GM21423 (cell line): Measurements from ENCODE around the gene SLC6A7.

Source experiments
- ATAC-seq: cut with Tn5 transposase; IDR thresholded peaks from one replicate; pipeline ENCODE4 v1.9.1; 2021; ENCODE audit warnings: mild to moderate bottlenecking, moderate library complexity; ENCODE audit not compliant: unreplicated experiment

Gene SLC6A7

DNA sequence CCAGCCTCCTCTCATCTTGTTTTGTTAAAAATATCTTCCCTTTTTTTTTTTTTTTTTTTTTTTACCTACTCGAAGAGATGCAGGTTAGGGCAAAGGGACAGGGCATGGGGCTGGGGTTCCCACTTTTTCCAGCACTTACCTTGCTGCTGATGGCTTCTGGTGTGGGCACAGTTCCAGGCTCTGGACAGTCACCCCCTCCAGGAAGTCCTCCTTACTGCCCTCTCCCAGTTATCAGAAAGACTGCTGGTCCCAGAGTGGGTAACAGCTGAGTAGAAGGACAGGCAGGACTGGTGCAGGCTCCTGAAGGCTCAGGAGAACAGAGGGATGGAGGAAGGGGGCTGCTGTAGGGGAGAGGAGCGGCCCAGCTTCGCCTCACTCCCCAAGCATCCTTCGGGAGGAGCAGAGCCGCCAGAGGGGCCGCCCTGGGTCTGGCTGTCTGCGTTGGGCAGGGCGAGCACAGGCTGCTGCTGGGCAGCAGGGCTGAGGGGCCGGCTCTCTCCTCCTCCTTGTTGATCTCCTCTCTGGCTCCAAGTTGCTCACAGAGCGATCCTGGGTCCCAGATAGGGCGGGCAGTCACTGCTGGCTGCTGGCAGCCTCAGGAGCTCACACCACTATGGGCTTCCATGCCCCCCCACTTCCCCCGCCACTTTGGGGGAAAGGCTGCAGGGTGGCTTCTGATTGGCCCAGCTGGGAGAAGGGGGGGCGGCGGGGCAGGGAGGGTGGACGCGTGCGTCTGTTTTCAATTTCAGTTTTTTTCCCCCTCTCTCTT is 34.4 kb upstream of the SLC6A7 start, which contains the start of gene PDGFRB:
TSS of gene PDGFRB (minus strand) at position 588 of the 769 bp plus-strand sequence. CDS start 18,798 bp downstream, outside the sequence.
- ATAC-seq, result no peak

DNA sequence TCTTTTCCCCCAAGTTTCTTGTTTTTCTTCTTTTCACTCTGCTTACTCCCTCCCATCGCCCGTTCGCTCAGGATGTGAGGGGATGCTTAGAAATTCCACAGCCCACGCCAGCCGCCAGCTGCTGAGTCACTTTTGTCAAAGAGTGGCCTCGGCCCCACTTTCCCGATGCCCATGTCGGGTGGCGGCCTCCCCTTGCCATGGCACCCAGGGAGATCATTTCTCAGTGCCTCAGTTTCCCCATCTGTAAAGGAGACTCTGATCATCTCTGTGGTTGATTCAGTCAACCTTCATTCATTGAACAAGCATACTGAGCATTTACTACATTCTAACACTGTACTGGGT is 33.9 kb upstream of the SLC6A7 start:
- no peak for ATAC-seq

DNA sequence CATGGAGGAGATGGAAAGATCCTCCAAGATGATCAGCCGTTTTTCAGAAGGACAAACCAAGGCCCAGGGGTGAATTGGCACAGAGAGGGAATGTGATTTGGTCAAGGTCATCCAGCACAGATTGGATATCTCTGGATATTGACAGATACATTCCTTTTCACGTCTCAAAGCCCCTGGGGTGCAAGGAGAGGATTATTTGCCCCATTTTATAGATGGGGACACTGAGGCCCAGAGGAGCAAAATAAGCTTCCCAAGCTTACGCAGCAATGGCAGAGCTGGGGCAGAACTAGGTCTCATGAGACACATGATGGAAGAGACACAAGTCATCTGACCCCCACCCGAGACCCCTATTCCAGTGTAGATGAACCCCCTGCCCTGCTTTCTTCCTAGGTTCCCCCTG is 33.3 kb upstream of the SLC6A7 start:
- no peak for ATAC-seq

DNA sequence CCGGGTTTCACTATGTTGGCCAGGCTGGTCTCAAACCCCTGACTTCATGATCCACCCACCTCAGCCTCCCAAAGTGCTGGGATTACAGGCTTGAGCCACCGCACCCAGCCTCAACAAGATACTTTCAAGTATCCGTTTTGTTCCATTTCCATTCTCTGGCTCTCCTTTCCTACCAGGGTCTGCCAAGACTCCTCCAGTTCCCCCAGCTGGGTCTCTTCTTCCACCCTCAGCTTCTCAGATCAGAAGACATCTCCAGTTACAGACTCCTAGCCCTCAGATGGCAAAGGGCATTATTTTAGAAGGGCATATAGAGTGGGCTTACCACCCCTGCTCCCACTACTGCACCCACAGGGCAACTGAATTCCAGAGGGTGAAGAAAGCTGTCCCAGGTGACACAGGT is 32.7 kb upstream of the SLC6A7 start:
- ATAC-seq, result no peak

DNA sequence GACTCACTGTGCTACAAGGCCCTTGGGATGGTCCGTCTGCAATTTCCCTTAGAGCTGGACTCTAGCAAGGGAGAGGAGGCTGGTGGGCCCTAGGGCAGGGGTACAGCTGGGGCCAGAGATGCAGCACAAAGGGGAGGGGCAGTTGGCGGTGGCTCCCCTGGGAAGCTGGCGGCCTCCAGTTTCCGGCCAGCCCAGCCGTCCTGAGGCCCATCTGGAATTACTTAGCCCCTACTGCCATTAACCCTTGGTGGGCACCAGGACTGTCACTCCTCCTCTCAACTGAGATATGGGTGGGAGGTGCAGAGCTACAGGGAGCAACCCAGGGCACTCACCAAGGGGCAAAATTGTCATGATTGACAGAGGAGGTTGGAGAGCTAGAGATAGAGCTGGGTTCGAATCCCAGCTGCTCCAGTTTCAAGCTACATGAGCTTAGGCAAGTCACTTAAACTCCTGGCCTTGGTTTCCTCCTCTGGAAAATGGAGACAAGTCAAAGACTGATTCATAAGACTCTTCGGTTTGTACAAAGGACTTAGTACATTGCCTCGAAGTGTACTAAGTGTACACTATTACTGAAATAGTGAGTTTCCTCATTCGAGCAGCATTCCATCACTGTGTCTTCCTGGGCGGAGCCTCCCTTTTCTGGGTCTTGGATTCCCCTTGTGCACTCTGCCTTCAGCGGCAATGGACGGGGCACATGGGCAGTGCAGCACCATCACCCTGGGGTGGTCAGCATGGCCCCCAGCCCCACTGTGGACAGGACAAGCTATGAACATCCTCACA is 31.5 kb upstream of the SLC6A7 start:
- no peak for ATAC-seq

DNA sequence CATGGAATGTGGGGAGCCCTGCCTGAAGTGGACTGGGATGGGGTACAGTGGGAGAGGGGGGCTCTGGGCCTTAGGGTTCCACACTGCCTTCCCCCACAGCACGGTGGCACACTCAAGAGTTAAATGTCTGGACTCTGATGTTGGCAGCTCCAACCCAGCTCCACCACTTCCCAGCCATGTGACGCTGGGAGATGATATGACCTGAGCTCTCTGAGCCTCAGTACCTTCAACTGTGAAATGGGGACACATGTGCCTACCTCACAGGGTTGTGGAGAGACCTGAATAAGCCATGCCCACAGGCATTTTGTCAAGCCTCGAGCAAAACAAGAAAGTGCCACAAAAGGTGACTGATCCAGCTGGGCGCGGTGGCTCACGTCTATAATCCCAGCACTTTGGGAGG is 30.8 kb upstream of the SLC6A7 start:
- ATAC-seq, result no peak

DNA sequence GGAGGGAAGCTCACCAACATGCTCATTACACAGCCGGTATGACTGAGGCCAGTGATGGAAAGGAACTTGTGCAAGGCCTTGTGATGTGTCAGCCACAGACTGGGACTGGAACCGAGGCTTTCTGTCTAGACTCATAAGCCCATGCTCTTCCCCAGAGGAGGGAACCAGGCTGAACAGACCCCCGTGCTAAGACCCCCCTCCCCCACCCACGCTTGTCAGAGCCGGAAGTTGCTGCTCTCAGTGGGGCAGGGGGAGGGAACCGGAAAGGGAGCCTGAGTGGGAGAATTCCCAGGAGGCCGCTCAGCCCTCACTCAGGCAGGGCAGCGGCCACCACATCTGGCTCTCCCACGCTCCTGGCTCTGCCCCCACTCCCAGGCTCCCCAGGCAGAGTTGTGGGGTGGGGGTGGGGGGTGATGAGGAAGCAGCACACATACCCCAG is 30.1 kb upstream of the SLC6A7 start:
- ATAC-seq, result no peak

DNA sequence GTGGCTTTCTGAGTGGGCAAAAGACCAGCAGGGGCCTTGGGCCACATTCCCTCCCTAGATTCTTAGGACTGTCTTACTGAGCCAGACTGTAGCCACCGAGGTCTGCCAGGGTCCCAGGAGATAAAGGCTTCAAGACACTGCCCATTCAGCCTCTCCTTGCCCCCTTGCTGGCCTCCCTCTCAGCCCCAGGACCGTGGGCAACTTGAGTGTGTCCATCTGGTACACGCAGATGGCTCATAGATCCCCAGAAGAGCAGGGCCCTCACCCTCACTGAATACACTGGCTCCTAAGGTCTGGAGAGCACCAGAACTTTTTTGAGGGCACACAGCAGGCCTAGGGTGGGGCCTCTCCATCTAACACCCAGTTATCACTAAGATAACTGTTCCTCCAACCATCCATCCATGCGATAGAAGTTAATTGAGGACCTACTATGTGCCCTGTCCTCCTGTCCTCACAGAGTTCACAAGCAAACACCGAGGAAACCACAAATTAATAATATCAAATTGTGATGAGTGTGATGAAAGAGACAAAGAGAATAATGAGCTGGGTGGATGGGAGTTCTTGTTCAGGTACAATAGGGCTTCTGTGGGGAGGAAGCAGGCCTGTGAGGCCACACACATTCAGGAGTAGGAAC is 29.3 kb upstream of the SLC6A7 start:
- ATAC-seq, result no peak

DNA sequence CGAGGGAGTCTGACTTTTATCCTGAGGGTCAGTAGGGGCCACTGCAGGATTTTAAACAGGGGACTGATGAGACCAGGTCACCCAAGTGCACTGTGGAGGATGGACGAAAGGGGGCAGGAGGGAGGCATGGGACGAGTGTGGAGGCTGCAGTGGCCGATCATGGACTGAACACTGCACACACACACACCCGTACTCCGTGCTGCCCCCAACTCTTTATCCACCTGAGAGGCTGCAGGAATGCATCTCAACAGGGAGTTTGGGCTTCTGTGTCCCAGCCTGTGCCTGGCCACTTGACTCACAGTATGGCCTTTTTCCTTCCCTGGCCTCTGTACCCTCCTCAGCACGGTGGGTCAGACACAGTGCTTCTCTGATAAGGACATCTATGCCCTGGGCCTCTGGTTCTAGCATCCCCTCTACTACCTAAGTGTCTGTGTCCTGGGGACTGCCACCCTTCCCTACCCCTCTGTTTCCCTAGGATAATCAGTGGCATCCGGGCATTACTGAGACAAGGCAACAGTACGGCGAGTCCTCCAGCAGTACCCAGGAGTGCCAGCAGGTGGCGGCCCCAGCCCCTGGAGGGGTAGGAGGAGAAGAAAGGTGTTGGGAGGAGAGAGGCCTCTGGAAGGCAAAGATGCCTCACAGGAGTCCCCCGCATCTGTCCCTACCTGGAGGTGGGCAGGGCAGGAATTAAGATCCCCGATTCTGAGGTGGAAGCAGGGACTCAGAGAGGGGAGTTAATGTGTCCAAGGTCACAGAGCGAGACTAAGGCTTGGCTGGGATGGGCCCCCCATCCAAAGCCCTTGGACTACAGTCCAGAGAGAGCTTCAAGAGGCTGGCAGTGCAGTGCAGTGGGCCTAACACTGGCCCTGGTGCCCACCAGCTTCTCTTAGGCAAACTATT is 28.4 kb upstream of the SLC6A7 start:
- ATAC-seq, result peak; percentile 75

DNA sequence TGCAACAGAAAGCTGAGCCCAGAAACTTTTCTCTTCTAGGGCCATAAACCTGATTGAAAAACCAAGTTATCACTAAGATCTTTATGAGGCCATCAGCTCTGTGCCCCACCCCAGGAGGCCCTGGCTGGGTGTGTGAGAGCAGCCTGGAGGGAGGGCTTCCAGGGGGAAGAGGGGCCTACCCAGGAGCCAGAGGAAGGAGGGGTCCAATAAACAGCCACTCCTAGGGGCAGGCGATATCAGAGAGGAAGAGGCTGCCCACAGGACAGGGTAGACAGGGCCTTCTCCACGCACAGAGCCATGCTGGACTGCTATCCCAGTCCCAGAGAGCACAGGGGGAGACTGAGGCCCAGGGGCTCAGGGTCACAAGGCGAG is 27.7 kb upstream of the SLC6A7 start:
- ATAC-seq, result no peak

DNA sequence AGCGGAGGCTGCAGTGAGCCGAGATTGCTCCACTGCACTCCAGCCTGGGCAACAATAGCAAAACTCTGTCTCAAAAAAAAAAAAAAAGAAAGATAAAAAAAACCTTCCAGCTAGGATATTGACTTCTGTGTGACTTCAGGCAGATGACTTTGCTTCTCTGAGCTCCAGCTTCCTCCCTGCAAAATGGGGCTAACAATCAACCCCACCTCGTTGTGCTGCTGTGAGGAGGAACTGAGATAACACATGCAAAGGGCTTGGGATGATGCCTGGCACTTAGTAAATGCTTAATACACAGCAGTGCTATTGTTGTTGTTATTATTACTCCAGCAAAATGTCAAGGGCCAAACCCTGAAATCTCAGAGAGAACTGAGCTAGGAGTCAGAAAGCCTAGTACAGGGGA is 26.8 kb upstream of the SLC6A7 start:
- ATAC-seq, result no peak

DNA sequence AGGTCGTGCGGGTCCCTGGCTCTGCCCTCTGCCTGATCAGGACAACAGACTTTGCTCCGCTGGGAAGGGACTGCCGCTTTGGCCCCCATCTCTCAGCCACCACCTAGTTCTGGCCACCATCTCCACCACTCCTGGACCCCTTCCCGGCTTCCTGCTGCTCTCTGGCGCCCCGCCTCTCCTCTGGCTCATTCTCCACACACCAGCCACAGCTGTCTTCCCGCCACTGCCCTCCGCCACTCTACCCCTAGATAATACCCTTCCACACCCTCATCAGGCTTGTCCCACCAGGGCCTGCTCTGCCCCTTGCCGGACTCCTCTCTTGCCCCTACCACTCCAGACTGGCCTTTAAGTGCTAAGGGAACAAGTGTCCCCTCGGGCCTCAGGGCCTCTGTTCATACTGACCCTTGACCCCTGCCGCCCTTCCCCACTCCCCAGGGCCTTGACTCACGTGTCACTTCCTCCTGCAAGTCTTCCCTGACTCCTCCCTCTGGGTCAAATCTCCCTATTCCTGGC is 26.3 kb upstream of the SLC6A7 start:
- no peak for ATAC-seq

DNA sequence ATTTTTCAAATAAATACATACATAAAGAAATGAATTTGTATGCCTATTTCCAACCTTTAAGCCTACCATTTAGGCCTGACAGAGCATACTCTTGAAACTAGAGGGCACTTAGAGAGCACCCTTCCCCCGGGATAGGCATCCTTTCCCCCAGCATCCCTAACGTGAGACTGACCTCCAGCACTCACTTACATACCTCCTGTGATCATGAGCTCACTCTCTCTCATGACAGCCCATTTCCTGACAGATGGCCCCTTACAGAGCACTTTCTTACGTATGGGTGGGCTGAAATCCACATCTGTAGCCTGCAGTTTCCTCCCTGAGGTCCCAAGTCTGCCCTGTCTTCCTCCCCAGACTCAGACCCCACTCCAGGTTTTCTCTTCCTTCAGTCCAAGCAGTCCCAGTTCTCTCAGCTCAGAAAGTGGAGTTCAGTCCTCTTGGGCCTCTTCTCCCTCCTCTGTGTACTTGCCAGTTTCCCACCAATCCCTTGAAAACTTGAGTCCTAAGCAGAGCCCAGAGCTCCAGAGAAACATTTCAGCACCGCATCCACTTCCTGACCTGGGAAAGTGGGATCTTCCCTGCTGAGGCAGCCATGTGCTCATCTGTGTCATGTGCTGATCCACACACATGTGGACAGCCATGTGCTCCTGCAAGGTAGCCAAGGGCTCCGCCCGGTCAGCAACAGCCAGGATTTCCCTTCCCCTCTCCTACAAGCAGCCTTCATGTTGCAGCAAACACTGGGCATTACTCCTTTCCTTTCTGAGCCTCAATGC is 25.5 kb upstream of the SLC6A7 start:
- no peak for ATAC-seq

DNA sequence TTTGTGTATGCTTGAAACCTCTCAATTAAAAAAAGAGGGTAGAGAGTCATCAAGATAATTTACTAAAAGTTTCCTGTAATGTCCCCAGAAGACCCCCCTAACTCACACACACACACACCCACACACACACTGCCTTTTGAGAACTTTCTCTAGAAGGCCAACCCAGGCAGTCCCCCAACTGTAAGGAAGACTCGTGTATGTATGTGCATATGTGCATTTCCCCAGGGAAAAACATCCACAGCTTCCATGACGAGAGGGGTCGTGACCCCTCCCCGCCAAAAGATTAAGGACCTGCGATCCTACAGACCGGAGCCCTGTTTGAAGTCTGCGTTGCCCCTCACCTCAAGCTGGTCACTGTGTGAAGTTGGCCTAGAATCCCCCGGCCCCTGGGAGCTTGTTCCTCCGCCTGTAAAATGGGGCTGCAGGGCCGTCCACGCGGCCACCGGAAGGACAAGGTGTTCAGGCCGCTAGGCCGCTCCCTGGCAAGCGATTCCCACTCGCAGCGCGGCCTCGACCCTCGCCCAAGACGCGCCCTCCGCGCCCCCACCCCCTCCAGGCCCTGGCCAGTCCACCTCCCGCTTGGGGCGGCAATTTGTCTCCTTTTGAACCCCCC is 23.7 kb upstream of the SLC6A7 start:
- no peak for ATAC-seq

DNA sequence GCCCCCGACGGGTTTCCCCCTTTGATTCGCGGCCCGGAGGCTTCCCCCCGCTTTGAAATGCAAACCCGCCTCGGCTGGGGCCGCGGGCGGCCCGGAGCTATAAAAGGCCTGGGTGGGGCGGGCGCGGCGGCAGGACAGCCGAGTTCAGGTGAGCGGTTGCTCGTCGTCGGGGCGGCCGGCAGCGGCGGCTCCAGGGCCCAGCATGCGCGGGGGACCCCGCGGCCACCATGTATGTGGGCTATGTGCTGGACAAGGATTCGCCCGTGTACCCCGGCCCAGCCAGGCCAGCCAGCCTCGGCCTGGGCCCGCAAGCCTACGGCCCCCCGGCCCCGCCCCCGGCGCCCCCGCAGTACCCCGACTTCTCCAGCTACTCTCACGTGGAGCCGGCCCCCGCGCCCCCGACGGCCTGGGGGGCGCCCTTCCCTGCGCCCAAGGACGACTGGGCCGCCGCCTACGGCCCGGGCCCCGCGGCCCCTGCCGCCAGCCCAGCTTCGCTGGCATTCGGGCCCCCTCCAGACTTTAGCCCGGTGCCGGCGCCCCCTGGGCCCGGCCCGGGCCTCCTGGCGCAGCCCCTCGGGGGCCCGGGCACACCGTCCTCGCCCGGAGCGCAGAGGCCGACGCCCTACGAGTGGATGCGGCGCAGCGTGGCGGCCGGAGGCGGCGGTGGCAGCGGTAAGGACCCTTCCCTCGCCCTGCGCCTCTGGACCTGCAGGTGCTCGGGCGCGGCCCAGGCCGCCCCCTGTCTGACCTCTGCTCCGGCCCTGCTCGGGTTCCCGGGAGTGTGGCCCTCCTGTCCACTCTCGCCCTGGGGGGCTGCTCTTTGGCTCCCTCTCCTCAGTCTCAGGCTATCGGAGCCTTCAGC is 23.0 kb upstream of the SLC6A7 start, which contains the start of gene CDX1:
TSS of gene CDX1 (plus strand) at position 129 of the 862 bp plus-strand sequence. CDS start at position 228, 99 bp downstream.
- ATAC-seq, result no peak

DNA sequence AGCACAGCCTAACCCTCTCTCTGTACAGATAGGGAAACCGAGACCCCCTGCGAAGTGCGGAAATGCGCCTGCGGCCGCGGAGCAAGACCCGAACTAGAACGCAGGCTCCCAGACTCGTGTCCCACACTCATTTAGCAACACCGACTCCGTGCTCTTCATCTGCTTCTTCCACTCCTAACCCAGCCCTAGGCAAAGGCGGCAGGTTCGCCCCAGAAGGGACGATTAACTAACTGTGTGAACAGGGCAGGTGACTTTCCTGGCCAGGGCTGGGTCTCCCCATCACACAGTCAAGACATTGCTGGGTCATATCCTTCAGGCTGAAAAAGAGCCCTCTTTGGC is 22.4 kb upstream of the SLC6A7 start:
- ATAC-seq, result no peak

DNA sequence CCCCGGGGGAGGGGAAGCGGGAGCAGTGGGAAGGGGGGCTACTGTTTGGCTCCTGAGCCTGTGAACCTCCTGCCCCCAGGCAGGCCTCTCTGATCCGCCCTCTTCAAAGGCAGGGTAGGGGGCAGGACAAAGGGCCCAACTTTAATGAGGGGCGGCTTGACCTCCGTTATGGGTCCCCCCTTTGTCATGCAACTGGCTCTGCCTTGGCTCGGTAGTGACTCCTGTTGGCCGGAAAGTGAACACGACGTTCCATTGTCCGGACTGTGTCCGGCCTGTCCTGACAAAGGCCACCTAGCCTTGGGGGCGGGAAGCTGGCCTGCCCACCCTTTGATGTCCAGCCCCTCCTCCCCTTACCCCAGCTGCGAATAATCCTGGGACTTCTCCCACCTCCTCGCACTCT is 22.0 kb upstream of the SLC6A7 start:
- ATAC-seq, result no peak

DNA sequence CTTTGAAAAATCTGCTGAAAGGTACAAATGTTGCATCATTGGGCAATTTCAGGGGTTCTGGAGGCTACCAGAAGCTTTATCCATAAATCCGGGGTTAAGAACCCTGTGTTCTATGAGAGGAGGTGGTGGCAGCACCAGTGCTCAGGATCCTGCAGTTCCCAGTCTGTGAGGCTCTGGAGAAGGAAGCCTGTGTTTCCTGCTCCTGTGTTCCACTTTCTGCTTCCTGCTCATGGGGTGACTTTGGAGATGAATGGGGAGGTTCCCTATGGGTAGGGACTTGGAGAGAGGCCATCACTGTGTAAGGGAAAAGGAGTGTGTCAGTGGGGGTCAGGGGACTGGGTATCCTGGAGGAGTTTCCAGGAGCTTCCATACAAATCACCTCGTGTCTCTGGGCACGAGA is 21.0 kb upstream of the SLC6A7 start:
- no peak for ATAC-seq

DNA sequence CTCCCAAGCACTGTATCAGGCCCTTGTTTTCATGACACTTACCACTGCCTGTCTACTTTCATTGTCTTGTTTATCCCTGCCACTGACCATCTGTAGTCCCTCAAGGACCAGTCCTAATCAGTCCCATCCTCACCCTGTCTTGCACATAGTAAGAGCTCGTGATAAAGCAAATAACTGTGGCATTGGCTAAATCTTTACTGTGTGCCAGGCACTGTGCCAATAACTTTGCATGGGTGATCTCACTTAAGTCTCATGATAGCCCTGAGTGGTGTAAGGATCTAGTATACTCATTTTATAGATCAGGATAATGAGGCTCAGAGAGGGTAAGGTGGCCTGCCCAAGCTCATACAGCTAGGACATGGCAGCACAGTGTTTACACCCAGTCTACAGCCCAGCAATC is 17.7 kb upstream of the SLC6A7 start:
- ATAC-seq, result no peak
